ENCODE measurements around the gene SLC34A3.

SLC34A3 gene

DNA sequence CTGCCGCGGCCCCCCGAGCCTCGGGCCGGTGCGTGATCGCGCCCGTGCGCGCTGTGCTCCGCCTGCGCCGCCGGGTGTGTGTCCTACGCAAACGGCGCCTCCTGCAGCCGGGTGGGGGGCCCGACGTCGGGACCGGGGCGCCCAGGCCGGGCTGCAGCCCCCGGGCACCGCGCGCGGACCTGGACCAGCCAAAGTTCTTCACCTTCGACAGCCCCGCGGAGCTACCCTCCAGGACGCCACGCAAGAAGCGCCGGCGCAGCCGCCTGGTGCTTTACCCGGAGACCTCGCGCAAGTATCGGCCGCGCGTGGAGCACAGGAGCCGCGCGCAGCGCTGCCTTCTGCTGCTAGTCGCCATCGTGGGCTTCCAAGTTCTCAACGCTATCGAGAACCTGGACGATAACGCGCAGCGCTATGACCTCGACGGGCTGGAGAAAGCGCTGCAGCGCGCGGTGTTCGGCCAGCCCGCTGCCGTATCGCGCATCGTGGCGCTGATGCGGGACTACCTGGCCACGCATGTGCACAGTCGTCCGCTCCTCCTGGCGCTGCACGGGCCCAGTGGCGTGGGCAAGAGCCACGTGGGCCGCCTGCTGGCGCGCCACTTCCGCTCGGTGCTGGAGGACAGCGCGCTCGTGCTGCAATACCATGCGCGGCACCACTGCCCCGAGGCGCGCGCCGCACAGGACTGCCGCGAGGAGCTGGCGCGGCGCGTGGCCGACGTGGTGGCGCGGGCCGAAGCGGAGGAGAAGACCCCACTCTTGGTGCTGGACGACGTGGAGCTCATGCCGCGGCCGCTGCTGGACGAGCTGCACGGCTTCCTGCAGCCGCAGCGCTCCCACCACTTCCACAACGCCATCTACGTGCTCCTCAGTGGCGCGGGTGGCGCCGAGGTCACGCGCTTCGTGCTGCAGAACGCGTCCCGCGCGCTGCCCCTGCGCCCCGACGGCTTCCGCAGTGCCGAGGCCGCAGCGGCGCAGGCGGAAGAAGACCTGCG, 48.3 kb downstream of the SLC34A3 start:
- no peak for DNase-seq

DNA sequence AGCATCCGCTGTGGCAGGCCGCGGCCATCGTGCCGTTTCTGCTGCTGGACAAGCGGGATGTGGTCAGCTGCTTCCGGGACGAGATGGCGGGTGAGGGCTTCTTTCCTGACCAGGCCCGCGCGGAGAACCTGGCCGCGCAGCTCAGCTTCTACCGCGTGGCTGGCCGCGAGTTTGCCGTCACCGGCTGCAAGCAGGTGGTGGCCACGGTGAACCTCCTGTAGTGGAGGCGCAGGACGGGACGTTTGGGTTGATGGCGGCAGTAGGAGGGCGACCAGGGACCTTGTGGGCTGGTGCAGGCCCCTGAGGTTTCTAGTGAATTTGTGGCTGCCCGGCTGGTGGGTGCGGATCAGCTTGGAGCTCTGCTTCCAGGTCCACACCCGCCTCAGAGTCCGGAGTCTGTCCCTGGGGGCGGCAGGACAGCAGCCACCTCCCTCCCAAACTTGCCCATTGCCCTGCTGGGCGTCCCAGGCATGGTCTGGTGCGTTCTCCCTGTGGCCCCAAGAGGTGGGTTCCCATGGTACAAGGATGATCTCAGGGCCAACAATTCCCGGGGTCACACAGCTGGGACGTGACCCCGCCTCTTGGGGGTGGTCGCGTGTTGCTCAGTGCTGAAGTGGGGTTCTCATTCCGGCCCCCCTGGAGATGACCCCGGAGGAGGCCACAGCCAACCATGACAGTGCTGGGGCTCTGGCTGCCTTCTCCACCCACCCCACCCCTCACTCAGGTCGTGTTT, 49.2 kb downstream of the SLC34A3 start:
- no peak for DNase-seq

DNA sequence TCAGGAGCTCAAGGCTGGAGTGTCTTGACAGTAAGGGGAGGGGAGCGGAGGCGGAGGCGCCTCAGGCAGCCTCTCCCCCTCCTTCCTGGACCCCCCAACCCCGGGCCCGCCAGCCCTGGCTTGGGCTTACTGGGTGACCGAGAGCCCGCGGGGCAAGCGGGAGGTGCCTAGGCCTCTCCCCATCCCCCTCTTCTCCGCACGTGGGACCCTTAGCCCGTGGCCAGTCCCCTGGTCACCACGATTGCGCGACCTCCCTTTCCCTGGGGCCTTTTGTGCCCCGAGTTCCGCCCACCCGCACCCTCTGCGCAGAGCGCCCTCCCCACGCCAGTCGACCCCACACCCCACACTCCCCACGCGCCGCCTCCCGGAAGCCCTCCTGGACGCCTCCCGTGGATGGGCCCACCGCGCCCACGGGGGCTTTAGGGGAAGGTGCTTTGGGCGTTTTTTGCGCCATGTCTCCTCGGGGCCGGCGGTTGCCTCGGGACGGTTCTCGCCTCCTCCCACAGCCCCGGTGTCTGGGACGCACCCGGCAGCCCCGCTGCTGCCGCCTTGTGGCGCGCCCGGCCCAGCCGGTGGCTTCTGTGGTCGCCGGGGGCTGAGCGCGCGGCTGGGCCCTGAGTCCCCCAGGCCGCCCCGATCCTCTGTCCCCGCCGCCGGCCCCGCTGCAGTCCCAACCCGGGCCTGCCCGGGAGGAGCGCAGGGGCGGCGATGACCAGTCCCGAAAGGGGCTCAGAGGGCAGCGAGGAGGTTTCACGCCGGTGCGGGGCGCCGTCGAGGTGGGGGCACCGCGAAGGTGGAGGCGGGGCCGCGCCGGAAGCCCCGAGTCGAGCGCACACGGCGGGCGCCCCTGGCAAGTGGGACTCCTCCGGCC, 50.0 kb downstream of the SLC34A3 start:
- no peak for DNase-seq

DNA sequence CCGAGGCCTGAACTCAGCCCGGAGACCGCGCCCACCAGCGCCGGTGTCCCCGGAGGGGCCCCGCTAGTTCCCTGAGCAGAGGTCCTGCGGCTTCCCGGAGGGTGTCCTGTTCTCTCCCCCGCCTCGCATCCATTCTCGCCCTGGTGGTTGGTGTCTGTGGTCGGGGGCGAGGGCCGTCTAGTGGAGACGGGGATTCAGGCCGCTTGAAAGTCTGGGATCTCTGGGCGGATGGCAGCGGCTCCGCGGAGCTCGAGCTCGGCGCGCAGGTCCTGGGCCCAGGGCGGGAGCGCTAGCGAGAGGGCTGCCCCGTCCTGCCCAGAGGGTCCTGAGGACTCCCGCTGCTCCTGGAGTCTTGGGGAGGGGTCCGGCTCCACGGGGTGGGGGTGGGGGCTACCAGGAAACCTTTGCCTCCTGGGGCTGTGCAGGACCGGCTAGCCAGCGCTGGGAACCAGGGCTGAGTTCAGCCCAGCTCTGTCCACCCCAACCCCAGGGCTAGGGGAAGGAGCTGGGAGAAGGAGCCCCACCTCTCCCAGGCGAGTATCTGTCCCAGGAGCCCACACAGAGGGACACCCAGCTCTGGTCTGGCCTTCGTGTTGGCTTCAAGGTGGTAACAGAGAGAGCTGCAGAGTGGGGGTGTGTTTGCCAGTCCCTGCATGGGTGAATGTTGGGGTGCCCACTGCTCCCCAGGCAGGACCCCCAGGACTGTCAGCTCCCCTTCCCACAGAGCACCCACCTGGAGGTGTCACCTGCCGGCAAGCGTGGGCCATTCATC, 50.8 kb downstream of the SLC34A3 start:
- DNase-seq: no peak

Measured in EL (cell line).